Breast epithelium (tissue), 4 donors: ENCODE measurements around the gene THBS3. TPM values are rescaled to one million over a fixed set of nuclear protein-coding genes. Genes with fewer than 3 reads are reported as not detected.

Experiments
- DNase-seq, 2 donors: peaks; one replicate each; pipeline ENCODE4 v3.0.0-alpha.2; 2019; ENCODE audit warnings: low spot score in 2 of 2
- H3K27ac ChIP-seq, 2 donors: fragments of 200-600 bp; sonication (generic) in 1 of 2; one replicate each; pipeline ENCODE4 v1.5.1; 2016 to 2019; ENCODE audit warnings: mild to moderate bottlenecking in 1 of 2
- H3K27me3 ChIP-seq, 2 donors: fragments of 200-600 bp; sonication (generic) in 1 of 2; one replicate each; pipeline versions ENCODE4 v1.5.1 to v1.6.0; 2017 to 2019; ENCODE audit warnings: control low read depth in 1 of 2, mild to moderate bottlenecking in 1 of 2
- H3K36me3 ChIP-seq: fragments of 200-600 bp; one replicate; pipeline ENCODE4 v1.5.1; 2019
- H3K4me1 ChIP-seq, 2 donors: fragments of 200-600 bp; sonication (generic); one replicate each; pipeline ENCODE4 v1.5.1; 2016 to 2019; ENCODE audit warnings: control low read depth in 1 of 2
- H3K4me3 ChIP-seq, 3 donors: fragments of 200-600 bp; sonication (generic); 1 replicate in 2 of 3; 2 replicates in 1 of 3; pipeline ENCODE4 v1.5.1; 2016 to 2019; ENCODE audit warnings: mild to moderate bottlenecking in 3 of 3, moderate library complexity in 2 of 3
- H3K9me3 ChIP-seq, 2 donors: fragments of 200-600 bp; sonication (generic) in 1 of 2; one replicate each; pipeline ENCODE4 v1.5.1; 2016 to 2019; ENCODE audit warnings: control low read depth in 1 of 2
- CTCF ChIP-seq, 3 donors: fragments of 450-650 bp; IDR thresholded peaks; one replicate each; pipeline ENCODE4 v1.5.1; 2016 to 2017; ENCODE audit warnings: antibody characterized with exemption in 3 of 3, mild to moderate bottlenecking in 3 of 3, moderate library complexity in 3 of 3
- POLR2A ChIP-seq: fragments of 450-650 bp; IDR thresholded peaks from one replicate; pipeline ENCODE4 v1.6.1; 2016; ENCODE audit warnings: antibody characterized with exemption, mild to moderate bottlenecking, moderate library complexity
- POLR2AphosphoS5 ChIP-seq, 3 donors: sonication (generic); formaldehyde crosslinking; IDR thresholded peaks; one replicate each; pipeline ENCODE4 v1.6.1; 2017; ENCODE audit warnings: antibody characterized with exemption in 3 of 3
- intact Hi-C: fragments of 100-400 bp; cut with DNase I; formaldehyde crosslinking; loops from one replicate; pipeline ENCODE4 v1.15.1; 2023; ENCODE audit warnings: low total_unique reads
- total RNA-seq, 3 donors: library from RNA; depleted of rRNA; stranded (reverse); fragments of >200 nt; gene quantifications; one replicate each; pipeline ENCODE4 v1.1.0, GENCODE V29; 2016

The THBS3 gene
- total RNA-seq, 3 donors from 2014 or later: 17.3 to 27.5 (median 25.9) TPM

- H3K27ac ChIP-seq: no peak overlapping the region
- H3K36me3 ChIP-seq: no peaks in the 10 kb centered on the region
- intact Hi-C loops: no loop called here
- no peaks in the 10 kb centered on the region for H3K9me3 ChIP-seq
- no peak for DNase-seq
- H3K4me1 ChIP-seq: peaks cover 0 to 21% of the 10 kb centered on the region in 2 donors
- no peak overlapping the region for H3K4me3 ChIP-seq
- no peaks in the 10 kb centered on the region for H3K27me3 ChIP-seq
- TF ChIP-seq POLR2A (no peak), POLR2AphosphoS5 (IDR thresholded peaks at IDR 0.05) (no peak), CTCF (IDR thresholded peaks at IDR 0.05) (no peak)
These were observed 25.6 kb downstream of the THBS3 start for GRCh38 chr1:155182052-155182550.

GRCh38 chr1:155181371-155182051 lies 26.2 kb downstream of the THBS3 start:
- Histone ChIP-seq H3K36me3 (no peaks in the 10 kb centered on the region), H3K27ac (no peak overlapping the region), H3K9me3 (no peaks in the 10 kb centered on the region), H3K27me3 (no peaks in the 10 kb centered on the region), H3K4me1 (peaks cover 0 to 25% of the 10 kb centered on the region in 2 donors), H3K4me3 (no peak overlapping the region)
- DNase-seq: no peak
- TF ChIP-seq POLR2AphosphoS5 (IDR thresholded peaks at IDR 0.05): no peak
- TF ChIP-seq CTCF (IDR thresholded peaks at IDR 0.05): no peak
- TF ChIP-seq POLR2A: no peak
- intact Hi-C loops: no loop called here

DNA sequence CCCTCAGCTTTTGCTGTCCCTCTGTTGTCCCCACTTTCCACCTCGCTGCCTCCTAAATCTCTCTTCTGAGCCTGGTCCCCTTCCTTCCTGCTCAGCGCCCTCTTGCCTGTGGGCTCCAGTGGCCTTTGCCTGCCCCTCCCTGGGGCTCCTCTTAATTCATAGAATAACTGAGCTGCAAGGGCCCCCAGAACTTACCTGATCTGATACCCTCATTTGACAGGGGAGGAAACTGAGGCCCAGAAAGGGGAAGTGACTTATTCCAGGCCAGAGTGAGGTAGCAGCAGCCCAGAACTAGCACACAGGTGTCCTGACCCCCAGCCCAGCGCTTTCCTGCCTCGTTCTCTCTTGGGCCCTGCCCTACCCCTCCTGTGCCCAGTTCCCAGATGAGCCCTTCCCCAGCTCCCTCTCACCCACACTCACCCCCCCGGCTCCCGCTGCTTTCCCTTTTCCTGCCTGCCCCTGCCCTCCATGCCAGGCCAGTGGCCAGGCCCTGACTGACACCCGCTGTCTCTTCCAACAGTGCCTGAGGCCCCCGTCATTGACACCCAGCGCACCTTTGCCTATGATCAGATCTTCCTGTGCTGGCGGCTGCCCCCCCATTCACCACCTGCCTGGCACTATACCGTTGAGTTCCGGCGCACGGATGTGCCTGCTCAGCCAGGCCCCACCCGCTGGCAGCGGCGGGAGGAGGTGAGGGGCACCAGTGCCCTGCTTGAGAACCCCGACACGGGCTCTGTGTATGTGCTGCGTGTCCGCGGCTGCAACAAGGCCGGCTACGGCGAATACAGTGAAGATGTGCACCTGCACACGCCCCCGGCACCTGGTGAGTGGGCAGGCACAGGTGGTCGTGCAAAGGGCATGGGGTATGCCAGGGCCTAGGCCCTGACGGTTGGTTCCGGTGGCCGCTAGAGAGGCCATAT lies 28.3 kb downstream of the THBS3 start:
- Histone ChIP-seq H3K4me1 (peaks cover 0 to 13% of the 10 kb centered on the region in 2 donors), H3K9me3 (no peaks in the 10 kb centered on the region), H3K27me3 (no peaks in the 10 kb centered on the region), H3K4me3 (no peak overlapping the region), H3K36me3 (no peaks in the 10 kb centered on the region), H3K27ac (peak overlapping the region in 1 of 2 donors; percentile 85)
- intact Hi-C loops: no loop called here
- DNase-seq: peak in 1 of 2 donors; percentile 51
- TF ChIP-seq POLR2AphosphoS5 (IDR thresholded peaks at IDR 0.05): no peak
- TF ChIP-seq POLR2A: no peak
- no peak for TF ChIP-seq CTCF (IDR thresholded peaks at IDR 0.05)

- peak in 1 of 2 donors; percentile 50 for DNase-seq
- intact Hi-C loops: no loop called here
- no peaks in the 10 kb centered on the region for H3K9me3 ChIP-seq
- peak overlapping the region; percentile 85 to 94 for H3K27ac ChIP-seq
- no peaks in the 10 kb centered on the region for H3K27me3 ChIP-seq
- H3K36me3 ChIP-seq: no peaks in the 10 kb centered on the region
- H3K4me3 ChIP-seq: peak overlapping the region; percentile 11 to 33 (median 13)
- no peak for TF ChIP-seq POLR2A
- TF ChIP-seq POLR2AphosphoS5 (IDR thresholded peaks at IDR 0.05): peak in 1 of 3 donors; percentile 15
- TF ChIP-seq CTCF (IDR thresholded peaks at IDR 0.05): no peak
- peaks cover 0 to 13% of the 10 kb centered on the region in 2 donors for H3K4me1 ChIP-seq
These were observed 29.1 kb downstream of the THBS3 start for GRCh38 chr1:155178441-155179111.
